NCI-H2081 (cell line): ENCODE measurements around the gene PRKAR1B.

Experiments
- DNase-seq, 2 experiments: peaks; one replicate each; lab custom pipeline; 2025; lab: John Stamatoyannopoulos, UW

Gene PRKAR1B

DNA sequence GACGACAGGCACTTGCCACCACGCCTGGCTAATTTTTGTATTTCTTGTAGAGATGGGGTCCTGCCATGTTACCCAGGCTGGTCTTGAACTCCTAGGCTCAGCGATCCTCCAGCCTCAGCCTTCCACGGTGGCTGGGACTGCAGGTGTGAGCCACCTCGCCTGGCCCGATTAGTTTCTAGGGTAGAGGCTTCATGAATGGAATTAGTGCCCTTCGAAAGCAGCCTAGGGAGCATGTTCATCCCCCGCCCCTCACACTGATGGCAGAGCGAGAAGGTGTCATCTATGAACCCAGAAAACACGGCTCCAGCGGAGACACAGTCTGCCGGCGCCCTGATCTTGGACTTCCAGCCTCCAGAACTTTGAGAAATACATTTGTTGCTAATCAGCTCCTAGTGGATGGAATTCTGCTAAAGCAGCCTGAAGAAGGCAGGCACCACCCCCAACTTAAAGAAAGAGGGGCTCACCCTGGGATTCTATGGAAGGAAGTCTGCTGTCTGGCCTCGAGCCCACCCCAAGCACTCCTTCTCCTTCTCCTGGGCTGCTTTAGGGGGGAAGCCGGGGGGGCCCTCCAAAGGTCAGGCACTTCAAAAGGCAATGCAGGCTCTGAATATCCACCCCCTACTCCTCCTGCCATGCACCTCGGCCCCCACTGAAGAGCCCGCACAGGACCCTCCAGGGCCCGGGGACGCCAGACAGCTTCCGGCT is 217.5 kb downstream of the PRKAR1B start:
- no peak for DNase-seq

DNA sequence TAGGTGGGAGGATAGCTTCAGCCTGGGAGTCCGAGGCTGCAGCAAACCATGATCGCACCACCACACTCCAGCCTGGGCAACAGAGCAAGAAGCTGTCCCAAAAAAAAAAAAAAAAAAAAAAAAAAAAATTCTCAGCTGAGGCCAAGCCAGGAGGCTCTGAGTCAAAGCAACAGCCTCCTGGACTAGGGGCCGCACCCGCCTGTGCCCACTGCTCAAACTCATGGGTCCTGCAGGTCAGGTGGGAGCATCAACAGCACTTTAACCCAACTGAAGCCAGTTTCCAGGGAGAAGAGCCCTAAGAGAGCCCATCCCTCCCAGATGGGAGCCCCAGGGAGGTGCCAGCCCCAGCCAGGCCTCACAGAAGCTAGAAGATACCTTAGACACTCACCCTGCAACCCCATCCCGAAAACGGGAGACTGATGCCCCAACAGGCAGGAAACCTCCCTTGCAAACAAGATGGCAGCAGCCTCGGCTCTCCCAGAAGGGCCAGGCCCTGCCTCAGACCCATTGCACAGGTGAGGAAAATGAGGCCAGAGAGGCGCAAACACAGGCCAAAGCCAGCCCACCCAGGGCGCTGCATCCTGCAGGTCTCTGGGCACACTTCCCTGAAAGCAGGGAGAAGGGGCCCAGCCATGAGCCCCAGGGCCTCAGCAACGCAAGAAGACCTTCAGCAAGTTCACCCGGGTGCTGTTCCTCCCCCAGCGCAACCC is 218.5 kb downstream of the PRKAR1B start:
- DNase-seq: no peak

DNA sequence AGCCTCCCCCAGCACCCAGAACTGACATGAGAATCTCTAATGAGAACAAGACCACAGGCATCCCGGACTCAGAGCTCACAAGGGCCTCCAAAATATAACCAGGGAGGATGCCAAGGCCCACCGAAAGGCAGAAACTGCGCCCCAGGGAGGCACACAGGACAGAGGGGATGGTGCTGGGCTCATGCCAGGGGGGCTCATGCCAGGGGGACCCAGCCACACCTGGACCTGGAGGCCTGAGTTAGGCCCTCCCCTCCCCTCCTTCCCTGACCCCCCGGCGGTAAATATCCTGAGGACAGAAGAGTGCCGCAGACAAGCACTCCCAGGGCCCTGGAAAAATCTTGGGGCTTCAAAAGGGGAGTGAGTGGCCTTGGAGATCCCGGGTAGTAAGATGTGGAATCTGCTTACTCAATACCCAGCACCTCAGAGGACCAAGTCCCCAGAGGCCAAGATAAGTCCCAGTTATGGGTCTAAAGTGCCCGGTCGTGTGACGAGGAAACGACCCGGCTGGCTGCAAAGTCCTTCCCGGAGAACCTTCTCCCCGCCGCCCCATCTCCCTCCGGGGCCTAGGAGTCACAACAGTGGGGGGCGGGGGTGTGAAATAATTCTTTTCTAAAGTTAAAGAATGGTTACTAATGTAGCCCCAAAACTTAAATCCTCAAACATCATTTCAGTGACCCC is 219.3 kb downstream of the PRKAR1B start:
- DNase-seq: no peak

DNA sequence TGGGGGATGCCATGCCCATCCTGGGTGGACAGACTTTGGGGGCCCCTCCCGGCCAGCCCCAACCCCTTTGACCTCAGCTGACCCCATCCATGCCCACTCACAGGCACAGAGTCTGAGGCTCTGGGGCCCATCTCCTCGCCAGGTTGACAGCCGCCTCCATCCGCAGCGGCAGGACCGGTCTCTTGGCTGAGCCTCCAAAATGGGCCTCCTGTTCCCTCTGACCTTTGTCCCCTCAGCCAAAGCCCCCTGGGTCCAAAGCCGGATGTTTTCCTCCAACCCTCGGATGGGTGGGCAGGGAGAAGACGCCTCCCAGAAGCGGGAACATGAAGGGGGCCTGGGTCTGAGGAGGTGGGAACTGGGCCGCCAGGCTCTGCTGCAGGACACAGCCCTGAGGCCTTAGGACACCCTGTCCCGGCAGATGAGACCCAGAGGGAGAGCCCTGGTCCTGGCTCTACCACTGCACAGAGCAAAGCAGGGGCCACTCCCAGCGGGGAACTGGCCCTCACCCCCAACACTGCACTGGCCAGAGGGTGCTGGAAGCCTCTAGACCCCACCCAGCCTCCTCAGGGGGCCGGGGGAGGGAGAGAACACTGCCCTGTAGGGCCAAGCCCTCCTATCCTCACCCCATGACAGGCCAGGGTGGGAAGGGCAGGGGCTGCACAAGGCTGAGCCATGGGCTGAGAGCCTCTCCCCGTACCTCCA is 220.0 kb downstream of the PRKAR1B start:
- DNase-seq: no peak

DNA sequence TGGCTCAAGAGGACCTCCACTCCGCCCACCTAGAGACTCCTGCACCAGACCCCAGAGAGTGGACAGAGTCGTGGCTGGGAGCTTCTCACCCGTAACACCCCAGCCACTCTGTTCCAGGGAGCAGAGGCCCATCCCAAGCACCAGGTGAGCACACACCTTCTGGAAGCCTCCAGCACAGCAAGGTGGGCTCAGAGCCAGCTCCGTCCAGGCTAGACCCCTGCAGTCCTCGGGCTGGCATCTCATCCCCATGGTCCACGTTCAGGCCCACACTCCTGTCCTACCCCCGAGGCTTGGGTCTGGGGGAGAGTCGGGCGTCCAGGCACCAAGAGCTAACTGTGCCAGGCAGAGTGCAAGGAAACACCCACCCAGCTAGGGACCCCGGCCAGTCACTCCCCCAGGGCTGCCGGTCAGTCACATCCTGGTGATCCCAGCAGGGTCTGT is 220.7 kb downstream of the PRKAR1B start:
- no peak for DNase-seq

DNA sequence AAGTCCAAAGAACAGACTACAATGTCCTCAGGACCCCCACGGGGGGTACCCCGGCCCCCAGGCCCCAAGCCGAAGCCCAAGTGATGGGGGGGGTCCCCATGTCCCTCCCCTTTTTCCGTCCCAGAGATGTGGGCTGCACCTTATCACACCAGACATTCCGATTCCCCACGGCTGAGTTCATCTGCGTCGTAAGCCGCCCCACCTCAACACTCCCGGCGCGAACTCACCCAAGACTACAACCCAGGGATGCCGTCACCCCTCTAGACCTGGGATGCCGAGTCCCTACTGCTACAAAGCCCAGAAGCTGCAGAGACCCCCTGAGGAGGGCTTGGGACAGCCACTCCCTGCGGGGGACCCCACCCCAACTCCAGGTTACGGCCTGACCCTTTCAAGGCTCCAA is 221.9 kb downstream of the PRKAR1B start:
- no peak for DNase-seq

DNA sequence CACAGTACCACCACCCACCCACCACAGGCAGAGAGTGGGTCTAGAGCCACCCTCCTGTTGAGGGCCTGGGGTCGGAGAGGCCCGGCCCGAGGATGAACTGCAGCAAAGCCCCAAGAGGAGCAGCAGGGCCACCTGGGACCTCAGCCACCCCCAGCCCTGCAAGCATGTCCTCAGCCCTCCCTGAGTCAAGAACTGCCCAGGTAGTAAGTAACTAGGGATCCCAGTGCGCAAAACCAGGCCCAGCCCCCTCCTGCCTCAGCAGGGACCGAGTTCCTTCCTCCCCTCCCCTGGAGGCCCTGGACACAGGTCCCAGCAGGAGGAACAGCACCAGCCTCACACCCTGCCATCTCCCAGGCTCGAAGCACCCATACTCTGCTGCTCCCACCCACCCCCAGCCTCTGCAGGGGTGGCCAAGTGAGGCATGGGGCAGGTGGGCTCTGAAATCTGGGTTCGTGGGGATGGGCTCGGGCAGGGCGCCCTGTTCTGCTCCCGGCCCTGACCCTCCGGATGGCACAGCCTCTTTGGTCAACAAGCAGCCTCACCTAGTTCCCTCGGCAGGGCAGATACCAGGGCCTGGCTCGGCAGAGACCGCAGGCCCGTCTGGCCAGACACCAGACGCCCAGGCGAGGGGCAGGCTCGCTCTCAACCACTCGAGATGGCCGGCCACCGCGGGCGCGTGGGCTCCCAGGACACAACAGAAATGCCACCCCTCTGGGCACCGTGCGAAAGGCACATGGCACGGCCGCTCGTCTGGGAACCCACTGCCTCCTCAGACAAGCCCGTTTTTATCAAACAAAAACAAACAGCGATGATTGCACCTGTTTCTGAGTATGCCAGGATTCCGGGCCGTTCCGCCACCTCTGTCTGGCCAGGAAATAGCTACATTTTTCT is 222.6 kb downstream of the PRKAR1B start:
- no peak for DNase-seq

DNA sequence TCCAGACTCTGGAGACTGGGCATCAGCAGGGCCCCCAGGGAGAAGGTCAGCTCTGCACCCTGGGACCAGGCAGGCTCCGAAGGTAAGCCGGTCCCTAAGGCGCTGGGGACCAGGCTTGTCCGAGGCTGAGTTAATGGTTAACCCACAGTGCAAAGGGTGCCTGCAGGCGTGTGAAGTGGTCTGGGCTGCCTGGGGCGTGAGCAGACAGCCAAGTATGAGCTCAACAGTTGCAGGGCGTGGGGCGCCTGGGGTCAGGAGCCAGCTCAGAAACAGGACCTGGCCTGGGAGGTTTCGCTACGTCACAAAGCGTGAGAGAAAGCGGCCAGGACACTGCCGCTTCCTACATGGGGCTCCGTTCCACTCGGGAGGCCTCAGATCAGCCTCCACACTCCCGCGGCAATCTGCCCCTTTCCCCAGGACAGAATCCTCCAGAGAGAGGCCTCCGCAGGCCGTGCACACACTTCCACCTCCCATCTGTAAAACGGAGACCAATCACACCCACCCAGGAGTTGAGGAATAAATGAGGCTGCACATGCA is 223.4 kb downstream of the PRKAR1B start:
- DNase-seq: no peak

DNA sequence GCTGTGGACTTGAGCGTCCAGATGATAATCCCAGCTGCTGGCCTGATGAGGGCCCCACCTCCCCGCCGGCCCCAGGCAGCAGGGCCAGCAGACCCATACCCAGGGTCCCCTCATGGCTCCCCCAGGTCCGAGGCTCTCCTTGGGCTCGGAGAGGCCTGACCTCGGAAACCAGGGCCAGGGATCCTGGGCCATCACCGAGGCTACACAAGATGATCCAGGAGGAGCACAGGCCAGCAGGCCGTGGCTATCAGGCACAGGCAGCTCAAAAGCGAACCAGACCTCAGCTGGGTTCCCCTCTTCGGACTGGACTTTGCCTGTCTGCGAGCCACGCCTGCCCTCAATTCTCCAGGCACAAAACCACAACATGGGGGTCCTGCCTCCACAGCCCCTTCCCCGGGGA is 224.8 kb downstream of the PRKAR1B start:
- no peak for DNase-seq

DNA sequence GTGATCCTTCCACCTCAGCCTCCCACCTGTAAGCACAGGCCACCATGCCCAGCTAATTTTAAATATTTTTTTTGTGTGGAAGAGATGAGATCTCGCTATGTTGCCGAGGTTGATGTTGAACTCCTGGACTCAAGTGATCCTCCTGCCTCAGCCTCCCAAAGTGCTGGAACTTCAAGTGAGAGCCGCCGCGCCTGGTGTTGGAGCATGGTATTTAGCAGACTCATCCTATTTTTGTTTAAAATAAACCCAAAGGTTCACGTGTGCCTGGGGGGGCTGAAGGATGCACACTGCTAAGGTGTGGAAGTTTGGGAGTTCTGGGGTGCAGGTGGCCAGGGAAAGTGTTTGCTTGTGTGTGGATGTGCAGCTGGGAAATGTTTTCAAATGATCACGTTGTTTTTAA is 225.6 kb downstream of the PRKAR1B start:
- DNase-seq: no peak

DNA sequence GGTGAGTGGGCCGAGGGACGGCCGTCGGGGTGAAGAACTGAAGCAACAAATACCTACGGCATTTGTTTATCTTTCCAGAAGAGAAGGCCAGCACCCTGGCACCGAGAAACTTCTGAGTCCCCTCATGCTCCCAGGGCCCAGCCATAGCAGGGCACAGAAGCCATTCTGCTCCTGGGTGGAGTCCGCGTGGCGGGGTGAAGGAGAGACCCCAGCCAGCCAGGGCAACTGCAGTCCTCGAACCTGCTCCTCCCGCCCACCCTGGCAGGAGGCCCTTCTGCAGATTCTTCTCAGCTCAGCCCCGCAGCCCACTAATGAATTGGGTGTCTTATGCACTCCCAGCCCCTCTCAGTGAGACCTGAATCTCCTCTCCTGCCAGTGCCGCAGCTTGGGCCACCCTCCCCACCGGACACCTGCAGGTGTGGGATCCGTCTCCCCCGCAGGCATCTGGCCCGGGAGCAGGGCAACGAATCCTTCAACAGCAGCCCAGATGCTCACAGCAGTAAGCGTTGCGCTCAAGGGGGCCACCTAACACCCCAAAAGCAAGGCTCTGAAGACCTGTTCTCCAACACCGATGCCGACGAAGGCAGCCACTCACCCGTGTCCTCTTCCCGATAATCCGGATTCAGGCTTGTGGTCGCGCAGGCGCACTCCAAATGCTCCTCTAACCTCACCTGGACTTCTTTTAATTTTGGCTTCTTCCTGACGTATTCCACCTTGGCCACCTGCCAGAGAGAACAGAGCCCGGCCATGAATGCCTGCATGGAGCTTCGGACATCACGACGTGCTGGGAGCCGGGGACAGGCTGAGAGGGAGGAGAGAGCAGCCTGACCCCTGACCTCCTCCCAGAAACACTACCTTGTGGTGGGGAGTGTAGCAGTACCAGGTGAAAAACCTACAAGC is 226.3 kb downstream of the PRKAR1B start:
- no peak for DNase-seq

DNA sequence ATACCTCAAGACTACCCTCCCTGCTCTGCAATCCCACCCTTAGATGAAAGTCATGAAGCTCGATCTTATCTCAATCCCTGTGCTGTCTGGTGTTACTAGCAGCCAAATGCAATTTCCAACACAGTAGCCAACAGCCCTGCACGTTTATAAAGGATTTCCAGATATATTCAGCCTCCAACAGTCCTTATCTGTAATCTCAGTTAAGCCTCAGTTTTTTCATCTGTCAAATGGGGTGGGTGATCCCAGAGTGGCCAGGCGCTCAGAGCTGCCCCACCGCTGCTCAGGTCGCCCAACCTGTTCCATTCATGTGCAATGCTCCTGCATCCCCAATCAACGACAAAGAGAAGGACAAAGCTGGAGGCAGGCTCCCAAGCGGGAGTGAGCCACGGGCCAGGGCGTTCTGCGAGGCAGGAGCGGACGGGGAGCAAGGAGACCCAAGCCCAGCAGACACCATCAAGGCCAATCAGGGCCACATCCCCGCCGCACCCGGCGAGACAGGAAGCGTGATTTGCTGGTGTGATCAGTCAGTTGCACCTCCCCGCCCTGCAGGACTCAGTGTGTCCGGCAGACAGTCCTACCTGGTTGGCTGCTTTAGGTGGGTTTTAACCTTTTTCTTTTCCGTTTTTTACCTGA is 227.1 kb downstream of the PRKAR1B start:
- DNase-seq: no peak
